Ishikawa (cell line): ENCODE measurements around the gene CROCC2.

Source experiments
- EGR1 ChIP-seq: IDR thresholded peaks from 2 replicates; pipeline ENCODE4 v1.6.1; 2012
- FOXM1 ChIP-seq: IDR thresholded peaks from 2 replicates; pipeline ENCODE4 v1.6.1; 2012; ENCODE audit warnings: low read depth, borderline replicate concordance
- MAX ChIP-seq: IDR thresholded peaks from 2 replicates; pipeline ENCODE4 v1.6.1; 2012
- NFIC ChIP-seq: IDR thresholded peaks from 2 replicates; pipeline ENCODE4 v1.6.1; 2012
- REST ChIP-seq: IDR thresholded peaks from 2 replicates; pipeline ENCODE4 v1.6.1; 2012; ENCODE audit warnings: low read depth, mild to moderate bottlenecking
- TAF1 ChIP-seq: IDR thresholded peaks from 2 replicates; pipeline ENCODE4 v1.6.1; 2012; ENCODE audit warnings: low read depth, mild to moderate bottlenecking
- ZBTB7A ChIP-seq: IDR thresholded peaks from 2 replicates; pipeline ENCODE4 v1.6.1; 2012; ENCODE audit warnings: low read depth

GRCh38 chr2:241014764-241015163, 108.6 kb downstream of the CROCC2 start:
- TF ChIP-seq FOXM1 (no peak), EGR1 (no peak), NFIC (no peak), MAX (no peak), TAF1 (no peak), REST (no peak), ZBTB7A (no peak)
